ENCODE measurements around the gene CALN1.

DNA sequence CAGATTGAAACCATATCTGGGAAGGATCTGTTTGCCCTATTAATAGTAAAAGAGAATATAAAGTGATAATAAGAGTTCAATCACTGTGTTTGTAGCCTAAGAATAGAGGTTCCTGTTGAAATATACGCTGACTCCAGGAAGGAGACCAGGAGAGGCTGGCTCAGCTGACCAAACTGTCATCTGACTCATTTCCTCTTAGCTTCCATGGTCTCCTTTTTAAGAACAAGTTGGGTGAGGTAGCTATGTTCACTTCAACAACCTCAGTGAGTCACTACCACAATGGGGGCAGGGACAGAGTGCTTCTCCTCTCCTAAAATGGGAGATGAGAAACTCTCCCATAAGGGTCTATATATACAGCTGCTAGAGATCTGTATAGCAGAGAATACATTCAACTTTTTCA, 543.3 kb downstream of the CALN1 start:
- TF ChIP-seq, protein P1, sequence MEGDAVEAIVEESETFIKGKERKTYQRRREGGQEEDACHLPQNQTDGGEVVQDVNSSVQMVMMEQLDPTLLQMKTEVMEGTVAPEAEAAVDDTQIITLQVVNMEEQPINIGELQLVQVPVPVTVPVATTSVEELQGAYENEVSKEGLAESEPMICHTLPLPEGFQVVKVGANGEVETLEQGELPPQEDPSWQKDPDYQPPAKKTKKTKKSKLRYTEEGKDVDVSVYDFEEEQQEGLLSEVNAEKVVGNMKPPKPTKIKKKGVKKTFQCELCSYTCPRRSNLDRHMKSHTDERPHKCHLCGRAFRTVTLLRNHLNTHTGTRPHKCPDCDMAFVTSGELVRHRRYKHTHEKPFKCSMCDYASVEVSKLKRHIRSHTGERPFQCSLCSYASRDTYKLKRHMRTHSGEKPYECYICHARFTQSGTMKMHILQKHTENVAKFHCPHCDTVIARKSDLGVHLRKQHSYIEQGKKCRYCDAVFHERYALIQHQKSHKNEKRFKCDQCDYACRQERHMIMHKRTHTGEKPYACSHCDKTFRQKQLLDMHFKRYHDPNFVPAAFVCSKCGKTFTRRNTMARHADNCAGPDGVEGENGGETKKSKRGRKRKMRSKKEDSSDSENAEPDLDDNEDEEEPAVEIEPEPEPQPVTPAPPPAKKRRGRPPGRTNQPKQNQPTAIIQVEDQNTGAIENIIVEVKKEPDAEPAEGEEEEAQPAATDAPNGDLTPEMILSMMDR (IDR thresholded peaks at IDR 0.05): no peak
- TF ChIP-seq POLR2A (IDR thresholded peaks at IDR 0.05): no peak
